DND-41 (cell line): Measurements from ENCODE around the gene PRAMEF12.

ENCODE experiments used
- CTCF ChIP-seq: IDR thresholded peaks from 2 replicates; pipeline ENCODE4 v1.5.1; 2012; ENCODE audit warnings: borderline replicate concordance, low read length, moderate library complexity, mild to moderate bottlenecking; ENCODE audit not compliant: poor library complexity, severe bottlenecking; ENCODE audit errors: extremely low read depth
- EZH2 ChIP-seq: IDR thresholded peaks from 3 replicates; pipeline ENCODE4 v1.6.1; 2012; ENCODE audit warnings: borderline replicate concordance, low read depth, mild to moderate bottlenecking, moderate library complexity, low read length, inconsistent platforms; ENCODE audit not compliant: severe bottlenecking

- TF ChIP-seq CTCF (no peak), EZH2 (no peak)
Observed at GRCh38 chr1:12809933-12810332, 36.4 kb downstream of the PRAMEF12 start.
